ENCODE results near the gene POC1A.

DNA sequence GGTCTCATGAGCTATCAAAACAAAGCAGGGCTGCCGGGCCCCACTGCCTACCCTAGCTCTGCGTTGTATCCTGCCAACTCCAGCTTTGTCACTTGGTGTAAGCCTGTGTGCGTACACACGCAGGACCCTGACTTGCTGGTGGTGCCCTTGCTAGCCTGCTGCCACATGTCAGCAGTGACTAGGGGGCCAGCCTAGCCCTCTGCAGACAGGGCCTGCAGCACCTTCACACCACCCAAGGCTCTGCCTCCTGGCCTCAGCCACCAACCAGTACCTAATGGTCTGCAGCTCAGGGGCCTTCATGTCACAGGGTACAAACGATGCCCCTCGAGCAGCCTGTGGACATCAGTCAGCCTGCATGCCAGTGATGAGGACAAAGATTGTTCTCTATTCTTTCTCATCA lies 67.8 kb downstream of the POC1A start:
- TF ChIP-seq, protein P1, sequence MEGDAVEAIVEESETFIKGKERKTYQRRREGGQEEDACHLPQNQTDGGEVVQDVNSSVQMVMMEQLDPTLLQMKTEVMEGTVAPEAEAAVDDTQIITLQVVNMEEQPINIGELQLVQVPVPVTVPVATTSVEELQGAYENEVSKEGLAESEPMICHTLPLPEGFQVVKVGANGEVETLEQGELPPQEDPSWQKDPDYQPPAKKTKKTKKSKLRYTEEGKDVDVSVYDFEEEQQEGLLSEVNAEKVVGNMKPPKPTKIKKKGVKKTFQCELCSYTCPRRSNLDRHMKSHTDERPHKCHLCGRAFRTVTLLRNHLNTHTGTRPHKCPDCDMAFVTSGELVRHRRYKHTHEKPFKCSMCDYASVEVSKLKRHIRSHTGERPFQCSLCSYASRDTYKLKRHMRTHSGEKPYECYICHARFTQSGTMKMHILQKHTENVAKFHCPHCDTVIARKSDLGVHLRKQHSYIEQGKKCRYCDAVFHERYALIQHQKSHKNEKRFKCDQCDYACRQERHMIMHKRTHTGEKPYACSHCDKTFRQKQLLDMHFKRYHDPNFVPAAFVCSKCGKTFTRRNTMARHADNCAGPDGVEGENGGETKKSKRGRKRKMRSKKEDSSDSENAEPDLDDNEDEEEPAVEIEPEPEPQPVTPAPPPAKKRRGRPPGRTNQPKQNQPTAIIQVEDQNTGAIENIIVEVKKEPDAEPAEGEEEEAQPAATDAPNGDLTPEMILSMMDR (conservative IDR thresholded peaks at IDR 0.05; ENCODE audit: low read depth in 2 of 2), result no peak
- TF ChIP-seq, protein P2, sequence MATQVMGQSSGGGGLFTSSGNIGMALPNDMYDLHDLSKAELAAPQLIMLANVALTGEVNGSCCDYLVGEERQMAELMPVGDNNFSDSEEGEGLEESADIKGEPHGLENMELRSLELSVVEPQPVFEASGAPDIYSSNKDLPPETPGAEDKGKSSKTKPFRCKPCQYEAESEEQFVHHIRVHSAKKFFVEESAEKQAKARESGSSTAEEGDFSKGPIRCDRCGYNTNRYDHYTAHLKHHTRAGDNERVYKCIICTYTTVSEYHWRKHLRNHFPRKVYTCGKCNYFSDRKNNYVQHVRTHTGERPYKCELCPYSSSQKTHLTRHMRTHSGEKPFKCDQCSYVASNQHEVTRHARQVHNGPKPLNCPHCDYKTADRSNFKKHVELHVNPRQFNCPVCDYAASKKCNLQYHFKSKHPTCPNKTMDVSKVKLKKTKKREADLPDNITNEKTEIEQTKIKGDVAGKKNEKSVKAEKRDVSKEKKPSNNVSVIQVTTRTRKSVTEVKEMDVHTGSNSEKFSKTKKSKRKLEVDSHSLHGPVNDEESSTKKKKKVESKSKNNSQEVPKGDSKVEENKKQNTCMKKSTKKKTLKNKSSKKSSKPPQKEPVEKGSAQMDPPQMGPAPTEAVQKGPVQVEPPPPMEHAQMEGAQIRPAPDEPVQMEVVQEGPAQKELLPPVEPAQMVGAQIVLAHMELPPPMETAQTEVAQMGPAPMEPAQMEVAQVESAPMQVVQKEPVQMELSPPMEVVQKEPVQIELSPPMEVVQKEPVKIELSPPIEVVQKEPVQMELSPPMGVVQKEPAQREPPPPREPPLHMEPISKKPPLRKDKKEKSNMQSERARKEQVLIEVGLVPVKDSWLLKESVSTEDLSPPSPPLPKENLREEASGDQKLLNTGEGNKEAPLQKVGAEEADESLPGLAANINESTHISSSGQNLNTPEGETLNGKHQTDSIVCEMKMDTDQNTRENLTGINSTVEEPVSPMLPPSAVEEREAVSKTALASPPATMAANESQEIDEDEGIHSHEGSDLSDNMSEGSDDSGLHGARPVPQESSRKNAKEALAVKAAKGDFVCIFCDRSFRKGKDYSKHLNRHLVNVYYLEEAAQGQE (IDR thresholded peaks at IDR 0.05; ENCODE audit: unreplicated experiment), result no peak
- TF ChIP-seq EZH2 (IDR thresholded peaks at IDR 0.05; ENCODE audit: low read depth, unreplicated experiment) (no peak), POLR2AphosphoS5 (IDR thresholded peaks at IDR 0.05; ENCODE audit: low read depth) (no peak)

All from GM23338 (cell line).